Esophagus squamous epithelium (tissue), 4 donors: Measurements from ENCODE around the gene TUSC7.

Experiments used
- POLR2A ChIP-seq, 4 donors: fragments of 450-650 bp; IDR thresholded peaks; one replicate each; pipeline ENCODE4 v1.6.1; 2017; ENCODE audit warnings: antibody characterized with exemption in 4 of 4, mild to moderate bottlenecking in 4 of 4, moderate library complexity in 3 of 4
- TF ChIP-seq, protein P1 (sequence below), 6 experiments: fragments of 450-650 bp in 4 of 6; fragments of 200-600 bp in 2 of 6; sonication (generic) in 2 of 6; IDR thresholded peaks; one replicate each; pipeline ENCODE4 v1.5.1; 2016 to 2019; ENCODE audit warnings: antibody characterized with exemption in 6 of 6, mild to moderate bottlenecking in 4 of 6, moderate library complexity in 4 of 6

DNA sequence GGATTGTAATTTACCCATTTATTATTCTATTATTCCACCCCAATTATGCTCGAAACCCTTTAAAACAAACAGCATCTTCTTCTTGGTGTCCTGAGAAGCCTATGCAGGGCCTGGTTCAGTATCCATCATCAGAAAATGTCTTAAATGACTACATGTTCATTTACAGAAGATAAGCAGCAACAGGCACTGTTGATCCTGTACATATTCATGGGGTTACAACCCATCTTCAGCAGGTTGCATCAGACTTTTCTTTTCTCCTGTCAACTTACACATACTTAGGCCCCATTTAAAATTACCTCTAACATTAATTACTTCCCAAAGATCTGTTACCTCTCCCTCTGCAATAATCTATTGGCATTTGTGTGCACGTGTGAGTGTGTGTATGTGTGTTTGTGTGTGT, 18.9 kb downstream of the TUSC7 start:
- TF ChIP-seq, protein P1, sequence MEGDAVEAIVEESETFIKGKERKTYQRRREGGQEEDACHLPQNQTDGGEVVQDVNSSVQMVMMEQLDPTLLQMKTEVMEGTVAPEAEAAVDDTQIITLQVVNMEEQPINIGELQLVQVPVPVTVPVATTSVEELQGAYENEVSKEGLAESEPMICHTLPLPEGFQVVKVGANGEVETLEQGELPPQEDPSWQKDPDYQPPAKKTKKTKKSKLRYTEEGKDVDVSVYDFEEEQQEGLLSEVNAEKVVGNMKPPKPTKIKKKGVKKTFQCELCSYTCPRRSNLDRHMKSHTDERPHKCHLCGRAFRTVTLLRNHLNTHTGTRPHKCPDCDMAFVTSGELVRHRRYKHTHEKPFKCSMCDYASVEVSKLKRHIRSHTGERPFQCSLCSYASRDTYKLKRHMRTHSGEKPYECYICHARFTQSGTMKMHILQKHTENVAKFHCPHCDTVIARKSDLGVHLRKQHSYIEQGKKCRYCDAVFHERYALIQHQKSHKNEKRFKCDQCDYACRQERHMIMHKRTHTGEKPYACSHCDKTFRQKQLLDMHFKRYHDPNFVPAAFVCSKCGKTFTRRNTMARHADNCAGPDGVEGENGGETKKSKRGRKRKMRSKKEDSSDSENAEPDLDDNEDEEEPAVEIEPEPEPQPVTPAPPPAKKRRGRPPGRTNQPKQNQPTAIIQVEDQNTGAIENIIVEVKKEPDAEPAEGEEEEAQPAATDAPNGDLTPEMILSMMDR (IDR thresholded peaks at IDR 0.05), result no peak
- no peak for TF ChIP-seq POLR2A (IDR thresholded peaks at IDR 0.05)
